Activated T-helper 1 cell treated with anti-CD3 and anti-CD28 coated beads, Interleukin-12 subunit alpha, Interleukin-12 subunit beta, Interleukin-2, Interleukin-4 antibody, amounts not matched to agents 30 ng/mL and 10 ng/mL and 1 ng/mL, durations not matched to agents 14 hours and 24 hours and 36 hours (primary cell): ENCODE data around the gene ITGA11. TPM values are rescaled to one million over a fixed set of nuclear protein-coding genes. Genes with fewer than 3 reads are reported as not detected.

Experiments used
- DNase-seq: peaks from one replicate; pipeline ENCODE4 v3.0.0; 2021; ENCODE audit warnings: low spot score
- H3K27ac Mint-ChIP-seq: one replicate; pipeline ENCODE4 v1.8.0; 2021; ENCODE audit warnings: mild to moderate bottlenecking, mixed read lengths
- H3K27me3 Mint-ChIP-seq: one replicate; pipeline ENCODE4 v1.8.0; 2022; ENCODE audit warnings: mild to moderate bottlenecking, moderate library complexity, mixed read lengths; ENCODE audit not compliant: insufficient read depth
- H3K36me3 Mint-ChIP-seq: one replicate; pipeline ENCODE4 v1.8.0; 2021; ENCODE audit warnings: low read depth, mixed read lengths
- H3K4me1 Mint-ChIP-seq: one replicate; pipeline ENCODE4 v1.8.0; 2021; ENCODE audit warnings: low read depth, mixed read lengths
- H3K4me3 Mint-ChIP-seq: one replicate; pipeline ENCODE4 v1.8.0; 2021; ENCODE audit warnings: mild to moderate bottlenecking, moderate library complexity, mixed read lengths
- H3K9me3 Mint-ChIP-seq: one replicate; pipeline ENCODE4 v1.8.0; 2021; ENCODE audit warnings: mixed read lengths
- intact Hi-C: fragments of 100-400 bp; cut with micrococcal nuclease; formaldehyde crosslinking; loops from one replicate; pipeline ENCODE4 v1.15.1; 2024
- total RNA-seq: library from RNA; stranded (reverse); gene quantifications from 2 replicates; pipeline ENCODE4 v1.2.3, GENCODE V29; 2022

The ITGA11 gene
- total RNA-seq, 1 donor from 2014 or later = 0.23 TPM

DNA sequence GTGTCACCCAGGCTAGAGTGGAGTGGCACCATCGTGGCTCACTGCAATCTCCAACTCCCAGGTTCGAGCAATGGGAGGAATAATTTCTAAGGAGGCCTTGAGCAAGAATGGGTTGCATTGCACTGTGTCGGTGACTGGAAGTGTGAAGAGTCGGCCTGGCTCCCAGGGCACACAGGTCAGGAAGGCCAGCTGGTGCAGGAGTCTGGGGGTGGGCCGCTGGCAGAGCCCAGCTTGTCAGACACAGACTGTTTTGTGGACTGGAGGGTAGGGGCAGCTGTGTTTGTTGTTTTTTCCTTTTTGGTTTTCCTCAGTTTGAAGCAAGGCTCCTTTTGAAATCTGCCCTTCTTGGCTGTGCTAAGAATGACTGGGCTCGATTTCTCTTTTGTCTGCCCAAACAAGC, 66.2 kb downstream of the ITGA11 start:
- no peak for DNase-seq
- Mint-ChIP-seq H3K9me3 (no peaks in the 10 kb centered on the region), H3K27me3 (peaks cover 12% of the 10 kb centered on the region), H3K4me1 (peaks cover 11% of the 10 kb centered on the region), H3K4me3 (no peak overlapping the region), H3K27ac (no peak overlapping the region), H3K36me3 (peaks cover 2% of the 10 kb centered on the region)
- intact Hi-C loops = no loop called here

DNA sequence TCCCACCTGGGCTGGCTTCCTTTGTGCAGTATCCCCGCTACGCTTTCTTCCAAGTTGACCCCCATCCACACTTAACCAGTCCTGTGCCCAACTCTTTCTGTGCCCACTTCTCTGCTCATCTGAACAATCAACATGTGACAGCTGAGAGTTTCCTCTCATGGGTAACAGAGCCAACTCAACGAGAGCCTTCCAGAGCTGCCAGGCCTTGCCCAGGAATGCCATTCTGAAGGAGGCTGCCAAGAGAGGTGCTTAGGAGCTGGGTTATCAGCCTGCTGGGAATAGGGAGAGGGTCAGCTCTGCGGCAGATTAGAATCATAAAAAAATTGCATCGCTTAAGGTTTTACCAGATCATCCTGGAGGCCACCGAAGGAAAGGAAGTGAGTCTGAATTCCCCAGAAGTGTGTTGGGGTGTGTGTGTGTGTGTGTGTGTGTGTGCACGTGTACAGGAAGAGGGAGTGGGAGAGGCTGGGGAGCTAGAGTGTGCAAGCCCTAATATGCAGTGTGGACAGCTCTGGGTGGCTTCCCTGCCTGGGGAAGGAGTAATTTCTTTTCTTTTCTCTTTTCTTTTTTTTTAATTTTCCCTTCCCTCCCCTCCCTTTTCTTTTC, 66.7 kb downstream of the ITGA11 start:
- no peak for DNase-seq
- H3K27ac Mint-ChIP-seq = peak overlapping the region; percentile 58
- intact Hi-C loops = no loop called here
- H3K4me3 Mint-ChIP-seq = peak overlapping the region; percentile 50
- H3K9me3 Mint-ChIP-seq = no peaks in the 10 kb centered on the region
- H3K36me3 Mint-ChIP-seq = peaks cover 2% of the 10 kb centered on the region
- H3K4me1 Mint-ChIP-seq = peaks cover 11% of the 10 kb centered on the region
- peaks cover 13% of the 10 kb centered on the region for H3K27me3 Mint-ChIP-seq

DNA sequence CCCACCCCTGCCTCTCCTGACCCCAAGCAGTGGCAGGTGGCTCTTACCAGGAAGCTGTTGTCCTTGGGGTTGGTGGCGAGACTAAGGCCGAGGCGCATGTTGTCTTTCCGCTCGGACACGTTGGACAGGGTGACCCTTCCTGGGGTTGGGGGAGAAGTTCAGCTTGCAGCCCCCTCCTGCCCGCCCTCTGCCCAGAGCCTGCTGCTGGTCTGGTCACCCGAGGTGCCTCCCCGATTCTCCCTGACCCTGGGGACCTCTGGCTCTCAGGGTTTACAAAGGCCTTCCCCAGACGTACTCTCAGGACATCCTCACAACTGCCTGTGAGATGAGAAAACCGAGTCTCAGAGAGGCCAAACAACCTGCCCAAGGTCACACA, 67.3 kb downstream of the ITGA11 start:
- Mint-ChIP-seq H3K9me3 (no peaks in the 10 kb centered on the region), H3K27me3 (peaks cover 13% of the 10 kb centered on the region), H3K27ac (no peak overlapping the region), H3K36me3 (peaks cover 2% of the 10 kb centered on the region), H3K4me1 (peaks cover 11% of the 10 kb centered on the region), H3K4me3 (peak overlapping the region; percentile 50)
- no peak for DNase-seq
- intact Hi-C loops = no loop called here

DNA sequence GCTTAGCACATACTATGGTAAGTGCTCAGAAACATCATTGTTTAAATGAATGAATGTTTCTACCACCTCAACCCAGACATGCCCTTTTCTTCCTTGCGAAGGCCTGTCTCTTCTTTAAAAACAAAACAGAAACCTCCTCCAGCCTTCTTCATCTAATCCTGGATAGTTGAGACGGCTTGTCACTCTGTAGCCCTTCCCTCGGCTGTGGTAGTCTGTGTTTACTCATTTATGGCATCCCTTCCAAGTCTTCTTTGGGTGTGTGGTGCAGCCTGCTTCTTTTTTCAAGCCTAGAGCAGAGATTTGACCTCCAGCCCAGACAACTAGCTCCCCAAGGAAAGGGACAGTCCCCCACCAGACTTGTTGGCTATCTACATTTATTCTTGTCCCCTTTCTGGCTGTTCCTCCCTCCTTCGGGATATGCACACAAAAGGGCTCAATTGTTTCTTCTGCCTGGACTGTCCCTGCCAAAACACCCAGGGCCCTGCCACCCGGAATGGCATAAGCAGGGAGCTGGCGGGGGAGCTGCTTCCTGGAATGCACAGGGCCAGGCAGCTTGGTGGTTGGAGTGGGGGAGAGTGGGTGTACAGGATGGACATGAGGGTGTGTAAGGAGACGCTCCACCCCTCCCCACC, 67.8 kb downstream of the ITGA11 start:
- intact Hi-C loops = no loop called here
- no peak overlapping the region for H3K27ac Mint-ChIP-seq
- H3K4me1 Mint-ChIP-seq = peaks cover 11% of the 10 kb centered on the region
- H3K4me3 Mint-ChIP-seq = no peak overlapping the region
- peaks cover 2% of the 10 kb centered on the region for H3K36me3 Mint-ChIP-seq
- H3K9me3 Mint-ChIP-seq = no peaks in the 10 kb centered on the region
- no peak for DNase-seq
- H3K27me3 Mint-ChIP-seq = peaks cover 13% of the 10 kb centered on the region

DNA sequence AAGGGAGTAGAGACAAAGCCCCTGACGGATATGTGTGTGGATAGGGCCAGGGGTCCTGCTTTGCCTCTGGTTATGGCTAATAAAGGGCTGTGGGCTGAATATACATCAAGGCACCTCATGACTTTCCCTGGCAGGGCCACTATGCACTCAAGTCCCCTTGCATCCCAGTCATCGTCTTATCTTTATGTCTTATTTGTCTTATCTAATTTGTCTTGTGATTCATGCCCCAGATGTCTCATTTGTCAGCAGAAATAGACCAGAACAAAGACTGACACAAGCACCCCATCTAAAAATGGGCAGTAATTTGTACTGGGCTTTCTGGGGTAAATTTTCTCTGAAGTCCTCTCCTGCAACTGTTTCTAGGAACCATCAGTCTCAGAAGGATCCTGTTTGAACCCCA, 68.6 kb downstream of the ITGA11 start:
- DNase-seq = no peak
- H3K9me3 Mint-ChIP-seq = no peaks in the 10 kb centered on the region
- H3K4me1 Mint-ChIP-seq = peaks cover 11% of the 10 kb centered on the region
- H3K27me3 Mint-ChIP-seq = peaks cover 6% of the 10 kb centered on the region
- intact Hi-C loops = no loop called here
- peaks cover 2% of the 10 kb centered on the region for H3K36me3 Mint-ChIP-seq
- no peak overlapping the region for H3K27ac Mint-ChIP-seq
- H3K4me3 Mint-ChIP-seq = no peak overlapping the region

DNA sequence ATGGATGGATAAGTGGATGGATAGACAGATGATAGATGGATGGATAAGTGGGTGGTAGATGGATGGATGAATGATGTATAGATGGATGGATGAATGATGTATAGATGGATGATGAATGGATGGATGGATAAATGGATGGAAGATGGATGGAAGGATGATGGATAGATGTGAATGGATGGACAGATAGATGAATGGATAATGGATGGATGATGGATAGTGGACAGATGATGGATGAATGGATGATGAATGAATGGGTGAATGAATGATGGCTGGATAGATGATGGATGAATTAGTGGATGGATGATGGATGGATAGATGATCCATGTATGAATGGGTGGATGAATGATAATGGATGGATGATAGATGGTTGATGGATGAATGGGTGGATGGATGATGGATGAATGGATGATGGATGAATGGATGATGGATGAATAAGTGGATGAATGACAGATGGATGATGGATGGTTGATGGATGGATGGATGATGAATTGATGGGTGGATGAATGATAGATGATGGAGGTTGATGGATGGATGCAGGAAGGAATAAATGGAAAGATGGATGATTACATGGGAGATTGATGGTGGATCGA, 69.3 kb downstream of the ITGA11 start:
- intact Hi-C loops = no loop called here
- Mint-ChIP-seq H3K27ac (no peak overlapping the region), H3K27me3 (peaks cover 8% of the 10 kb centered on the region), H3K4me1 (peaks cover 11% of the 10 kb centered on the region), H3K4me3 (no peak overlapping the region), H3K36me3 (peaks cover 2% of the 10 kb centered on the region), H3K9me3 (peaks cover 4% of the 10 kb centered on the region)
- DNase-seq = no peak

DNA sequence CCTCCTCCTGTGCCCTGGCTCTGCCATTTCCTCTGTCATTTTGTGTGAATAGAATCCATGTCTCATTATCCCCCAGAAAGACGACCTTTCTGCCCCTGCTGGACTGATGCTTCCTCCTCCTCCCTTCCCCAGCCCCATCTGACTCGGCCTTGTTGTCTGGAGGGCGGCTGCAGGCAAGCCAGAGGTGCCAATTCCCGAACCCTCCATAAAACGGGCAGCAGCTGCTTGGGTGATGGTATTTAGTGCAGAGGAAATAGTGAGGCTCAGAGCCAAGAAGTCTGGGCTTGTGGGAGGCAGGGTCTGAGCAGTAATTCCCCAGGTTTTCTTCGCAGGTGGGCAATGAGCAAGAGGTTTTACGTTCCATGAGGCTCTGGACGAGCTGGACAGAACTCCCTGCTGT, 71.2 kb downstream of the ITGA11 start:
- intact Hi-C loops = no loop called here
- Mint-ChIP-seq H3K36me3 (peaks cover 2% of the 10 kb centered on the region), H3K27me3 (peaks cover 3% of the 10 kb centered on the region), H3K4me3 (no peak overlapping the region), H3K9me3 (peaks cover 14% of the 10 kb centered on the region), H3K27ac (no peak overlapping the region), H3K4me1 (peaks cover 10% of the 10 kb centered on the region)
- no peak for DNase-seq

DNA sequence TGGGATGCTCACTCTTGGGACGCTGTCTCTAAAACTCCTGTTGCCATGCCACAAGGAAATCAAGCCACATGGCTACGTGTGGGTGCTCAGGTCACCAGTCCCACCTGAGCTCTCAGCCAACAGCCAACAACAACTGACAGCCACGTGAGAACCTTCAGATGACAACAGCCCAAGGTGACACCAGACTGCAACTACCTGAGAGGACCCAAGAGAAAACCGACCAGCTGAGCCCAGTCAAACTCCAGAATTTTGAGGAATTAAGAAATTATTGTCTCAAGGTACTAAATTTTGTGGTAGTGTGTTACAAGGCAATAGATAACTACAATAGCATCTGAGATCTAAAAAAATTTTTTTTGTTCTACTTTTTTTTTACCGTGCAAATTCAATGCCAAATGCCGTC, 75.2 kb downstream of the ITGA11 start:
- Mint-ChIP-seq H3K27ac (no peak overlapping the region), H3K27me3 (peaks cover 3% of the 10 kb centered on the region), H3K4me3 (no peak overlapping the region), H3K4me1 (peaks cover 19% of the 10 kb centered on the region), H3K36me3 (peaks cover 9% of the 10 kb centered on the region), H3K9me3 (peaks cover 14% of the 10 kb centered on the region)
- no peak for DNase-seq
- intact Hi-C loops = no loop called here

DNA sequence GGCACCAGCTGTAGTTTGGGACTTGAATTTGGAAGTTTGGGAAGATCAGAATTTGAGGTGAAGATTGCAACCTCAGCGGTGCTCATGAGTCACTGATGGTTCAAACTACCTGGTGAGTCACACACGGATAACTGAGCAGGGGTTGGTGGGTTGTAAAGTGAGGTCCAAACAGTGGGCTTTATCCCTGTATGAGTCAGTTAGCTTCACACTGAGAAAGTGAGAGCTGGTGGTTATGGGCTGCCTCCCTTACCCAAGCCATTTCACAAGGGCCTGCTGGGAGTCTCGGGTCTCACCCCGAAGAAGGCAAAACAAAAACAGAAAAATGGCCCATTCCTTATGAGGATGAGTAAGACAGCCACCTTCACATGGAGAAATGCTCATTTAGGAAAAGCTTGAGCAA, 77.0 kb downstream of the ITGA11 start:
- Mint-ChIP-seq H3K4me3 (no peak overlapping the region), H3K27me3 (peaks cover 1% of the 10 kb centered on the region), H3K9me3 (peaks cover 14% of the 10 kb centered on the region), H3K36me3 (peaks cover 9% of the 10 kb centered on the region), H3K4me1 (peaks cover 19% of the 10 kb centered on the region), H3K27ac (no peak overlapping the region)
- intact Hi-C loops = no loop called here
- DNase-seq = no peak

DNA sequence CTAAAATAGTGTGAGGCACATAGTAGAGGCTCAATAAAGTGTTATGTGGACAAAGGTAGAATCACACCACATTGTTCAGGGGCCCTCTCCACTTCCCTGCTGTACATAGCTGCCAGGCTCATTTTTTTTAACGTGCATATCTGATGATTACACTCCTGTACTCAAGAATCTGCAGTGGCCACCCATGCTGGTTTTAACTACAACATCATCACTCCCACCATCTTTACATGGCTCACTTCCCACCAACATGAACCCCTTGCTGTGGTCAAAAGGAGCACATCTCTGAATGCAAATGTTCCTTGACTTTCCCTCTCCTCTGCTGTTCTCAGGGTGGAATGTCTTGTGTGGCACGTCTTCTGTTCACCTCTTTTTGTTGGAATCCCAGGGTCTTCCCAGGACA, 77.7 kb downstream of the ITGA11 start:
- Mint-ChIP-seq H3K9me3 (peaks cover 14% of the 10 kb centered on the region), H3K36me3 (peaks cover 9% of the 10 kb centered on the region), H3K4me1 (peaks cover 19% of the 10 kb centered on the region), H3K27ac (no peak overlapping the region), H3K27me3 (peaks cover 1% of the 10 kb centered on the region), H3K4me3 (no peak overlapping the region)
- no peak for DNase-seq
- intact Hi-C loops = no loop called here

DNA sequence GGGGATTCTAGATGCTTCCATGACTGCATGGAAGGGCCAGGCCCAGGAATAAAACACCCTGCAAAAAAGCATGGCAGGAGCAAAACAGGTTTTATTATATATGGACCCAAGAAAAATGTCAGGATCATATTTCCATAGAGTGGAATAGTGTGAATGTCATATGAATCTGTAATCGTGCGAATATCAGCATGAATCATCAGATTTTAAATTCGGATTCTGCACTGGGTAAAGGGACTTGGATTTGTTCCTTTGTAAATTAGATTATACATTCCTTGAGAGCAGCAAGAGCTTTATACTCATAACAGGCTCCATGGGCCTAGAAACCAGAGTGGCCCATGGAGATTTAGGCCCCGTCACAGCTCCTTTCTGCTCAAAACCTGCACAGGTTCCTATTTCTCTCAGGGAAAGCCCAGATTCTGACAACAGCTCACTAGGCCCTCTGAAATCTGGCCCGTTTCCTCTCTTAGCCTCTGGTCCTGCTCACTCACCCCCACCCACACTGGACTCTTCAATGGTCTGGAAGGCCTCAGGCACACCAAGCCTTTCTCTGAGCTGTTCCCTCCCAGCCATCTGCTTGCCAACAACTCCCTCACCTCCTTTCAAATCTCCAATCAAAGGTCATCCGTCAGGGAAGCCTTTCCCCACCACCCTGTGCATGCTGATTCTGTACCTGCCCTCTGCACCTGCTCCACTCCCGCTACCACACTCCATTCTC, 78.4 kb downstream of the ITGA11 start:
- Mint-ChIP-seq H3K9me3 (peaks cover 14% of the 10 kb centered on the region), H3K36me3 (peaks cover 9% of the 10 kb centered on the region), H3K4me3 (no peak overlapping the region), H3K4me1 (peaks cover 19% of the 10 kb centered on the region), H3K27me3 (peaks cover 1% of the 10 kb centered on the region), H3K27ac (no peak overlapping the region)
- intact Hi-C loops = no loop called here
- no peak for DNase-seq

DNA sequence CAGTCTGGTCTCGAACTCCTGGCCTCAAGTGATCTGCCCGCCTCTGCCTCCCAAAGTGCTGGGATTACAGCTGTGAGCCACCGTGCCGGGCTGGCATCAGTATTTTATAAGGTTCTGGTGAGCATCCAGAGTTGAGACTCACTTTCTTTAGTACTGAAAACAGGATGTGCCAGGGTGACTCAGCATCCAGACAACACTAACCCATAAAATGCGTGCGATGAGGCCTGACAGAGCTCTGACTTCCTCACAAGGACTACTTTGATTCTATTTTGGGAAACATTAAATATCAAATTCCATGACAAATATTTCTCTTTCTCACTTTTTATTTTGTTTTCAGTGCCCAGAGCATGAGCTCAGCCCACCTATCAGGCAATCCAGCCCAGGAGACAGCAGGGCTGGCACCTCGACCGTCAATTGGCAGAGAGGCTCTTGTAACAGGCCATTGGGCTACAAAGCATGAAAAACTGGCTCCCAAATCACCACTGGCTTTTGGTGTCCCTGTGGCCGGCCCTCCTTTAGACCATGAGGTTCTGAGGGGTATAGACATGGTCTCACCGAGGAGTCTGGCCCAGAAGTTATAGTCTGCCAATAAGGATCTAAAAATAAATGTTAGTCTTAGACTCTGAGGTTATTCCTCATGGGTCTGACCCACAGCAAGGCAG, 79.4 kb downstream of the ITGA11 start:
- DNase-seq = peak; percentile 8
- peak overlapping the region; percentile 81 for H3K27ac Mint-ChIP-seq
- H3K36me3 Mint-ChIP-seq = peaks cover 9% of the 10 kb centered on the region
- H3K9me3 Mint-ChIP-seq = peaks cover 10% of the 10 kb centered on the region
- peaks cover 2% of the 10 kb centered on the region for H3K27me3 Mint-ChIP-seq
- intact Hi-C loops = no loop called here
- peaks cover 19% of the 10 kb centered on the region for H3K4me1 Mint-ChIP-seq
- peak overlapping the region; percentile 39 for H3K4me3 Mint-ChIP-seq

DNA sequence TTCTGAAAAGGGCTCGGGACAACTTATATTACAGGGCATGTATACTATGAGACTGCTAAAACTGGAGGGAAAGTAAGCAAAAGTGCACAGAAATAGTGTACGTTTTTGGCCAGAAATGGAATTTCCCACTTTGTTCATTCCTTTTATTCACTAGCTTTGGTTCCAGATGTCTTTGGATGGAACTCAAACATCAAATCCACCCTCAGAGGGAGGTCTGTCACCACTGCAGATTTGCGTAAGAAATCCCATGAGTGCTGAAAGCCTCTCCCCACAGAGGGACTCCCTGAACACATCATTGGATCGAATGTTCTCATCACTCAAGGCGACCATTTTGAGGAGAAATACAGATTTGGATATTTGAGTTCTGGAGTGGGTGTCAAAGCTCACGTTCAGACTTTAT, 82.8 kb downstream of the ITGA11 start:
- Mint-ChIP-seq H3K9me3 (no peaks in the 10 kb centered on the region), H3K4me3 (no peak overlapping the region), H3K36me3 (peaks cover 9% of the 10 kb centered on the region), H3K27me3 (peaks cover 2% of the 10 kb centered on the region), H3K4me1 (peaks cover 12% of the 10 kb centered on the region), H3K27ac (no peak overlapping the region)
- no peak for DNase-seq
- intact Hi-C loops = no loop called here
